HepG2 (cell line): Measurements from ENCODE around the gene DRAXIN.

Source experiments
- RCOR2 ChIP-seq: IDR thresholded peaks from 2 replicates; pipeline ENCODE4 v1.6.1; 2016; ENCODE audit warnings: missing biosample characterization, missing genetic modification reagents
- ZNF282 ChIP-seq: fragments of 450-650 bp; IDR thresholded peaks from 2 replicates; pipeline ENCODE4 v1.6.1; 2018; ENCODE audit not compliant: partially characterized antibody
- TF ChIP-seq, protein P1 (sequence below): sonication (generic); formaldehyde crosslinking; IDR thresholded peaks from 2 replicates; pipeline ENCODE4 v1.4.0; 2020; ENCODE audit warnings: missing genetic modification reagents
- TF ChIP-seq, protein P2 (sequence below): sonication (generic); formaldehyde crosslinking; IDR thresholded peaks from 2 replicates; pipeline ENCODE4 v1.5.0; 2020; ENCODE audit warnings: mild to moderate bottlenecking, missing genetic modification reagents, moderate library complexity

DNA sequence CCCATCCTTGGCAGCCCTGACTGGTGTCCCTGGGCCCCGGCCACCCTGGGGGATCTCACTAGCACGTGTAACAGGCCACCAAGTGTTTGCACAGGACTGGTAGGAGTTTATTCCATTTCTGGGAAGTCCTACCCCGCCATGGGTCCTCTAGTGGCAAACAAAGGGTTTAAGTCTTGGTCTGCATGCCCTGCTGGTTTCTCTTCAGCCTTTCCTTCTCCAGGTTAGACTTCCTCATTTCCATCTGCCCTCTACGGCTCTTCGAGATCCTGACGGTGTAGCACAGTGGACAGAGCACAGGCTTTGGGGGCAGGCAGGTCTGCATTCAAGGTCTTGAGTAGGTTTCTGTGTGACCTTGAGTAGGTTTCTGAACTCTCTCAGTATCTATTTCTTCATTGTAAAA lies 47.3 kb downstream of the DRAXIN start:
- no peak for TF ChIP-seq ZNF282
- TF ChIP-seq, protein P1, sequence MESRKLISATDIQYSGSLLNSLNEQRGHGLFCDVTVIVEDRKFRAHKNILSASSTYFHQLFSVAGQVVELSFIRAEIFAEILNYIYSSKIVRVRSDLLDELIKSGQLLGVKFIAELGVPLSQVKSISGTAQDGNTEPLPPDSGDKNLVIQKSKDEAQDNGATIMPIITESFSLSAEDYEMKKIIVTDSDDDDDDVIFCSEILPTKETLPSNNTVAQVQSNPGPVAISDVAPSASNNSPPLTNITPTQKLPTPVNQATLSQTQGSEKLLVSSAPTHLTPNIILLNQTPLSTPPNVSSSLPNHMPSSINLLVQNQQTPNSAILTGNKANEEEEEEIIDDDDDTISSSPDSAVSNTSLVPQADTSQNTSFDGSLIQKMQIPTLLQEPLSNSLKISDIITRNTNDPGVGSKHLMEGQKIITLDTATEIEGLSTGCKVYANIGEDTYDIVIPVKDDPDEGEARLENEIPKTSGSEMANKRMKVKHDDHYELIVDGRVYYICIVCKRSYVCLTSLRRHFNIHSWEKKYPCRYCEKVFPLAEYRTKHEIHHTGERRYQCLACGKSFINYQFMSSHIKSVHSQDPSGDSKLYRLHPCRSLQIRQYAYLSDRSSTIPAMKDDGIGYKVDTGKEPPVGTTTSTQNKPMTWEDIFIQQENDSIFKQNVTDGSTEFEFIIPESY, result peak; percentile 74
- TF ChIP-seq RCOR2 (CRISPR knock-in tag), result no peak
- TF ChIP-seq, protein P2, sequence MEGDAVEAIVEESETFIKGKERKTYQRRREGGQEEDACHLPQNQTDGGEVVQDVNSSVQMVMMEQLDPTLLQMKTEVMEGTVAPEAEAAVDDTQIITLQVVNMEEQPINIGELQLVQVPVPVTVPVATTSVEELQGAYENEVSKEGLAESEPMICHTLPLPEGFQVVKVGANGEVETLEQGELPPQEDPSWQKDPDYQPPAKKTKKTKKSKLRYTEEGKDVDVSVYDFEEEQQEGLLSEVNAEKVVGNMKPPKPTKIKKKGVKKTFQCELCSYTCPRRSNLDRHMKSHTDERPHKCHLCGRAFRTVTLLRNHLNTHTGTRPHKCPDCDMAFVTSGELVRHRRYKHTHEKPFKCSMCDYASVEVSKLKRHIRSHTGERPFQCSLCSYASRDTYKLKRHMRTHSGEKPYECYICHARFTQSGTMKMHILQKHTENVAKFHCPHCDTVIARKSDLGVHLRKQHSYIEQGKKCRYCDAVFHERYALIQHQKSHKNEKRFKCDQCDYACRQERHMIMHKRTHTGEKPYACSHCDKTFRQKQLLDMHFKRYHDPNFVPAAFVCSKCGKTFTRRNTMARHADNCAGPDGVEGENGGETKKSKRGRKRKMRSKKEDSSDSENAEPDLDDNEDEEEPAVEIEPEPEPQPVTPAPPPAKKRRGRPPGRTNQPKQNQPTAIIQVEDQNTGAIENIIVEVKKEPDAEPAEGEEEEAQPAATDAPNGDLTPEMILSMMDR (CRISPR knock-in tag), result no peak
